ENCODE measurements around the gene SIM2.
A peak's percentile ranks its signal among the peaks of the same experiment; 100 is the strongest.
"Not testable (repeated sequence)": the region's sequence is repeated elsewhere in the genome, so short reads cannot be mapped to it uniquely, and the experiment has no call there.

SIM2 gene, protein sequence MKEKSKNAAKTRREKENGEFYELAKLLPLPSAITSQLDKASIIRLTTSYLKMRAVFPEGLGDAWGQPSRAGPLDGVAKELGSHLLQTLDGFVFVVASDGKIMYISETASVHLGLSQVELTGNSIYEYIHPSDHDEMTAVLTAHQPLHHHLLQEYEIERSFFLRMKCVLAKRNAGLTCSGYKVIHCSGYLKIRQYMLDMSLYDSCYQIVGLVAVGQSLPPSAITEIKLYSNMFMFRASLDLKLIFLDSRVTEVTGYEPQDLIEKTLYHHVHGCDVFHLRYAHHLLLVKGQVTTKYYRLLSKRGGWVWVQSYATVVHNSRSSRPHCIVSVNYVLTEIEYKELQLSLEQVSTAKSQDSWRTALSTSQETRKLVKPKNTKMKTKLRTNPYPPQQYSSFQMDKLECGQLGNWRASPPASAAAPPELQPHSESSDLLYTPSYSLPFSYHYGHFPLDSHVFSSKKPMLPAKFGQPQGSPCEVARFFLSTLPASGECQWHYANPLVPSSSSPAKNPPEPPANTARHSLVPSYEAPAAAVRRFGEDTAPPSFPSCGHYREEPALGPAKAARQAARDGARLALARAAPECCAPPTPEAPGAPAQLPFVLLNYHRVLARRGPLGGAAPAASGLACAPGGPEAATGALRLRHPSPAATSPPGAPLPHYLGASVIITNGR

DNA sequence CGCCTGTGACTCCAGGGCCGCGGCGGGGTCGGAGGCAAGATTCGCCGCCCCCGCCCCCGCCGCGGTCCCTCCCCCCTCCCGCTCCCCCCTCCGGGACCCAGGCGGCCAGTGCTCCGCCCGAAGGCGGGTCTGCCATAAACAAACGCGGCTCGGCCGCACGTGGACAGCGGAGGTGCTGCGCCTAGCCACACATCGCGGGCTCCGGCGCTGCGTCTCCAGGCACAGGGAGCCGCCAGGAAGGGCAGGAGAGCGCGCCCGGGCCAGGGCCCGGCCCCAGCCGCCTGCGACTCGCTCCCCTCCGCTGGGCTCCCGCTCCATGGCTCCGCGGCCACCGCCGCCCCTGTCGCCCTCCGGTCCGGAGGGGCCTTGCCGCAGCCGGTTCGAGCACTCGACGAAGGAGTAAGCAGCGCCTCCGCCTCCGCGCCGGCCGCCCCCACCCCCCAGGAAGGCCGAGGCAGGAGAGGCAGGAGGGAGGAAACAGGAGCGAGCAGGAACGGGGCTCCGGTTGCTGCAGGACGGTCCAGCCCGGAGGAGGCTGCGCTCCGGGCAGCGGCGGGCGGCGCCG is at the start of gene SIM2:
Gene SIM2, plus strand, starts transcription at position 135 of the 565 bp plus-strand sequence. CDS start 632 bp downstream, outside the sequence.
- peak; percentile 67 for DNase-seq

DNA sequence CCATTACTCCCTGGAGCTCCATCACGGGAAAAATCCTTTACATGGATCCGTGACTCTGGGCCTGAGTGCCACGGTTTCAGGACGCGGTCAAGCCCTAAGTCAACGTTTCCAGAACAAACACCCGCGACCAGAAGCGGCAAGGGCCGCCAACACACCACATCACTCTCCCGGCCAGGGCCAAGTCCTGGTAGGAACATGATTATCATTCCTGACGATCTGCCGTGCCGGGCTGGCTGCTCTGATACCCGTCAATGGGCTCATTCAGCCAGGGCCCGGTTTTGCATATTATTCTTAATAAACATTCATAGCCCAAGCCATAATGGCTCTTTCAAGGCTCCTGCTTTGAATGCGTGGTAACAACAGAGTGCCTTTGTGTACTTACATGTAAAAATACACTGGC is 44.6 kb upstream of the SIM2 start:
- no peak for DNase-seq

DNA sequence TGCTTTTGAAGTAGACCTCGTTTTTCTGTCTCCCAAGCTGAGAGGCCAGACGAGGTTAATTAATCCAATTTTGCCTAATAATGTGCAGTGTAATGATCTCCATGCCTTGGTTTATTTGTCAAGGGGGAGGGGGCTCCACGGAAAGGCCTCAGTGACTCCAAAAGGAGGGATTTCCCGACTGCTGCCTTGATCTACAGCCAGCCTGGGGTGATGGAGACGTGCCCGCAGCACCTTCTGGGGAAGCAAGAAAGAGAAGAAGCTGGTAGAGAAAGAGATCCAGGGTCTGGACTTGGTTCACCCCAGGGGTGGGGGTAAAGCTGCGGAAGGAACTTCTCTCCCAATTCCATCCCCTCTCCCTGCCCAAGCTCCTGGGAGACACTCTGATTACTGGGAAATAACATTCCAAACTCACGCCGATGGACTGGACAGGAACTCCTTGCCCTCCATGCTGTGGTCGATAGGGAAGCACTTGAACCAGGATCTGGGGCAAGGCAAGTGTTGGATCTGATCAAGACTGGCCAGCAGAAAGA is 44.1 kb upstream of the SIM2 start:
- DNase-seq, result no peak

DNA sequence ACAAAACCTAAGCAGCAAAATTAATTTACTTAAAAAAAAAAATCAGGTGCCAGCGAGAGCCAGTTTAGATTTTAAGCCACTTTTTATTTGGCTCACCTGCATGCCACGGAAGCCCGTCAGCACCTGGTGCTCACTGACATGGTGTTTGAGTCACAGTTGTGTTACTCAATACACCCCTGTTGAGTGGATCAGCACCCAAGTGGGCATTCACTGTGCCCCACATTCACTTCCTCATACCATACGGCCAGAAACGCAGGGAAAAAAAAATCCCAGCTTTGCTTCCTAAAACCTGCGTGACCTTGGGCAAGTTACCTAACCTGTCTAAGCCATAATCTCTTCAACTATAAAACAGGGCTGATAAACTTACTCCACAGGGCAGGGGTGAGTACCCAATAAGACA is 42.8 kb upstream of the SIM2 start:
- no peak for DNase-seq

DNA sequence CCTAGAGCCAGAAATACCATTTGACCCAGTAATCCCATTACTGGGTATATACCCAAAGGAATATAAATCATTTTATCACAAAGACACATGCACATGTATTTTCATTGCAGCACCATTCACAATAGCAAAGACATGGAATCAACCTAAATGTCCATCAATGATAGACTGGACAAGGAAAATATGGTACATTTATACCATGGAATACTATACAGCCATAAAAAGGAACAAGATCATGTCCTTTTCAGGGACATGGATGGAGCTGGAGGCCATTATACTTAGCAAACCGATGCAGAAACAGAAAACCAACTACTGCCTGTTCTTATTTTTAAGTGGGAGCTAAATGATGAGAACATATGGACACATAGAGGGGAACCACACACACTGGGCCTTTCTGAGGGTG is 41.6 kb upstream of the SIM2 start:
- not testable (repeated sequence) for DNase-seq

DNA sequence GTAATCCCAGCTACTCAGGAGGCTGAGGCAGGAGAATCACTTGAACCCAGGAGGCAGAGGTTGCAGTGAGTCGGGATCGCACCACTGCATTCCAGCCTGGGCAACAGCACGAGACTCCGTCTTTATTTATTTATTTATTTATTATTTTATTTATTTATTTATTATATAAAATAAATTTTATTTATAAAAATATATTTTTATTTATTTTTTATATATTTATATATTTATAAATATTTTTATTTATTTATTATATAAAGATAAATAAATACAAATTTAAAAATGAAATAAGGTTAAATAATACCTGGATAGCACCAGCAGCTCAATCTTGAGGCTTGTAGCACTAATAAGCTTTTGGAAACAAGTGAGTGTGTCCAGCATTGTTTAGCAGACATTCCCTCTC is 40.9 kb upstream of the SIM2 start:
- no peak for DNase-seq

DNA sequence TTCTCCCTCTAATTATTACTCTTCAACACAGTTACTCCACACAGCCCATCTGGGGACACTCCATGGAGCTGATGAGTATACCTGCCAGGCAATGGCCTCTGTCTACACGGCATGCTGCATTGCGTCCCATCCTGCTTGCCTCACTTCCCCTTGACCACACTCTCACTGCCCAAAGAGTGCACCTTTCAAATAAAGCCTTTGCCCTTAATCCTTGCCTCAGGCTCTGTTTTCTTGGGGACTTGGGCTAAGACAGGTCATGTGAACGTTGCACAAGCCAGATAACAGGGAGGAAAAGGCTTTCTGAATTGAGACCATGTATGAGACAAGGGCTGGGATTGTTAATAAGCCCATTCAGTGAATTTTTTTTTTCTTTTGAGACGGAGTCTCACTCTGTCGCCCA is 40.0 kb upstream of the SIM2 start:
- no peak for DNase-seq

DNA sequence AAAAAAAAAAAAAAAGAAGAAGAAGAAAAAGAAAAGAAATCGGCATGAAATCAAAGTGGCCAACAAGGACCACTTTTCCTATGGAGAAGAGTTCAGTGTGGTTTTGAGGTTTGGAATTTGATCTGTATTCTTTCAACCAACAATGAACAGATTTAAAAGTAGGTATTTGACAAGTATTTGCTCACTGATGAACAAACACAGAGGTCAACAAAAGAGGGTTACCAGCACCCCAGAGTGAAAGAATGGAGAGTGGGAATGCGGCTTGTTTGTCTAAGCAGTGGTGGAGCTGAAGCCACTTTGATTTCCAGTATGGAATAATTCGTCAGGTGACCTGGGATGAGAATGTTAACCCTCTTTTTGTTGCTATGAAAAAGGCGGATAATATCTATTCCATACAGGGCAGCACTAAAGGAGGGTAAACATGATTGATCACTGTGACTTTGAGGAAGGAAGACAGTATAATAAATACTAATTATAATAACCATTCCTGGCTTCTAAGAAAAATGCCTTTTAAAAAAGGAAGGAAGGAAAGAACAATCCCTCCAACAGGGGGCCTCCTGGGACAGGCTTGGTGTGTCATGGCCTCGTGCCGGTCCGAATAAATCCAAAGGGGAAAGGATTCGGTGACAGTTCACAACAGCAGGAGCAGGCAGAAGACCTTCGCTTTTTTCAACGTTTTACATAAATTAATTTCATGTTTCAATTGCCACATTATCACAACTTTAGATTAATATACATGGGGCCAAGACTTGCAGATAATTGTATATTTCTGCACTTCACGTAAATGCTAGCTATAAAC is 37.2 kb upstream of the SIM2 start:
- no peak for DNase-seq

DNA sequence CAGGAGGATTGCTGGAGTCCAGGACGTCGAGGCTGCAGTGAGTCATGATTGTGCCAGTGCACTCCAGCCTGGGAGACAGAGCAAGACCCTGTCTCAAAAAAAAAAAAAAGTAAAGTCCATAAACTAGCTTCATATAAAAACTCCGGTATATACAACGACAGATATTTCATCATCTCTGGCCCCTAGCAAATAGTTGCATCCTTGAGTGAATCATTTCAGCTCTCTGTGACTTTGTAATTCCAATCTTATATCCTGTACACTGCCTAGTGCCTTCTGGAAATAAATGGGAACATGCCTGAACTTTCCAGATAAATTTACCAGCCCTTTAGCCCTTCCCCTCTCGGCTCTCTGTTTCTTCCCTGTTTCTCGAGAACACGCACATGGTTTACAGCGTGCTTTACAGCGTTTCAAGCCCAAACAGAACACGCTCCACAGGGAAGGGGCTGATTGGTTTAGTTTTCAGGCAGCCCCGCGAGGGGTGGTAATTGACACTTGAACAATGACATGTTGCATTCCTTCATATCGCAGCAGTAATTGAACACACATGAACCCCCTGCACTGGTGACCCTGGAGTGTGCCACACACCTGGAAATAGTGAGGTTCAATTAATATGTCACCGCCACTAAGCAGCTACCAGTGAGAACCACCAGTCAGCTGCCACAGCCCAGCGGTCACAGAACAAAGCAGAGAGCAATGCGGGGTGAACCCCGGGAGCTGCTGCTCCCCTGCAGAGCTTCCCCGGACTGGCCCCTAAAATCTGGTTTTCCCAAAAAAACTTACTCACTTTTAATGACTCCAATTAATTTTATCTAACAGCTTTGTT is 35.7 kb upstream of the SIM2 start:
- DNase-seq, result no peak

DNA sequence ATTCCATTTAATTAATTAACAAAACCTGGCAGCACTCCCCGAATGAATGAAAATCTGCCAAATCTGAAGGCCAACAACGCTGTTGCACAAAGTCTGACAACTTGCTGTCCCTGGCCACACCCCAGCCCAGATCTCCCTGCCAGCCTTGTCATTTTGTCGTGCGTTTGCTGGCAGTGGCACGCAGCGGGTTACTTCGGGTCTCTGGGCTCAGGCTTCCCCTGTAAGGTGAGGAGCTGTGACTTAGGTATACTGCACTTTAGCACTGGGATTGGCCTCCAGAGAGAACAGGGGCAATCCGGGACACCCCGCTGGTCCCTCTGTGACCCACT is 34.3 kb upstream of the SIM2 start:
- no peak for DNase-seq

DNA sequence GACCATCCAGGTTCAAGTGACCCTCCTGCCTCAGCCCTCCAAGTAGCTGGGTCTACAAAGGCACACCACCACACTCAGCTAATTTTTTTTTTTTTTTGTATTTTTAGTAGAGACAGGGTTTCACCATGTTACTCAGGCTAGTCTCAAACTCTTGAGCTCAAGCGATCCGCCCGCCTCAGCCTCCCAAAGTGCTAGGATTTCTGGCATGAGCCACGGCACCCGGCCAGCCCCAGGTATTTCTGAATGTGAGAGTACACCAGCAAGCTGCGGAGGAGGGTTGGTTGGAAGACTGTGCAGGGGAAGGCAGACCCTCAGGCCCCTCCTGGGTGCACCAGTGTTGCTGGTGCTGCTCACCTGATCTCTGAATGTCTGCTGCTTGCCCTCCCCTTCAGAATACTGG is 33.1 kb upstream of the SIM2 start:
- no peak for DNase-seq

DNA sequence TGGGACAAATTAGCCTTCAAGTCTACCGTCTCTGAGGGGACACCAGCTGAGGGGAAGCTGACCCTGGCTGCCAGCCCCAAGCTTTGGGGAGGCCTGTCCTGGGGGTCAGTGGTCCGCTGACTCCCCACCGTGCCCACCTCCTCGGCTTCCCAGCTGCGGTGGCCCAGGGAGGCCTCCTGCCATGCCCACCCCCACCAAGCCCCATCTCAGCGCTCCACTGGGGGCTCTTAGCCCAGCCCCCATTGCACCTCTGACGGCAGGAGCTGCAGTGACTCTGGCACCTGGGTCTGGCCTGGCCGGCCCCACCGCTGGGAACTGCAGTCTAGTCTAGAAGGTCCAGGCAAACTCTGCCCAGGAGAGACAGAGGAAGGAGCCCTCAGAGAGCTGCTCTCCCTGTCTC is 30.2 kb upstream of the SIM2 start:
- DNase-seq, result no peak

DNA sequence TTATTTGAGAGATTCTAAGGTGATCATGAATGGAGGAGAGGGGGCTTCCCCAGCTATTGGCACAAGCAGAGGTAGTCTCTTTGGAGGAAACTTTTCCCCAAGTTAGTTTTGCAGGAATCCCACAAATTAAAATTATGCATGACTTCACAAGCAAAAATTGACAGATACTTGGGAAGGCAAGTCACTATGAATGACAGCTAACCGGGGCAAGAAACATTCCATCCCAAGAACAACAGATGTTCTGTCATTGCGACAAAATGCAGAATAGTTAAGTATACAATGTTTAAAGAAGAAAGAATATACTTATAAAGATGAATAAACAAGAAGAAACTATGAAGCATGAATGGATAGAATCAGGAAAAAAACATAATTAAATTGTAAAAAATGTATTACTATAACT is 27.1 kb upstream of the SIM2 start:
- no peak for DNase-seq

DNA sequence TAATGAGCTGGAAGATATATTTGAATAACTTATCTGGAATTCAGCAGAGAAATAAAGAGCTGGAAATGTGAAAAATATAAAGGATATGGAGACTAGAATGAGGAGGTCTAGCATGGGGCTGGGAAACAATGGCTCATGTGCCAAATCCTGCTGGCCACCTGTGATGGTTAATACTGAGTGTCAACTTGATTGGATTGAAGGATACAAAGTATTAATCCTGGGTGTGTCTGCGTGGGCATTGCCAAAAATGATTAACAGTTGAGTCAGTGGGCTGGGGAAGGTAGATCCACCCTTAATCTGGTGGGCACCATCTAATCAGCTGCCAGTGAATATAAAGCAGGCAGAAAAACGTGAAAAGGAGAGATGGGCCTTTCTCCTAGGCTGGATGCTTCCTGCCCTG is 26.6 kb upstream of the SIM2 start:
- not testable (repeated sequence) for DNase-seq

DNA sequence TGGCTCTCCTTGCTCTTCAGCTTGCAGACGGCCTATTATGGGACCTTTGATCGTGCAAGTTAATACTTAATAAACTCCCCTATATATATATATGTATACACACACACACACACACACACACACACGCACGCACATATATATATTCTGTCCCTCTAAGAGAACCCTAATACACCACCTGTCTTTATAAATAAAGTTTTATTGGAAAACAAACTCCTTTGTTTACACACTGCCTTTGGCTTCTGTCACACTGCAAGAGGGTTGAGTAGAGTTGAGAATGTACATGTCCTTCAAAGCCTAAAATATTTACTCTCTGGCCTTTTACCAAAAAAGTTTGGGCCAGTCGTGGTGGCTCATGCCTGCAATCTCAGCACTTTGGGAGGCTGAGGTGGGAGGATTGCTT is 26.2 kb upstream of the SIM2 start:
- no peak for DNase-seq

DNA sequence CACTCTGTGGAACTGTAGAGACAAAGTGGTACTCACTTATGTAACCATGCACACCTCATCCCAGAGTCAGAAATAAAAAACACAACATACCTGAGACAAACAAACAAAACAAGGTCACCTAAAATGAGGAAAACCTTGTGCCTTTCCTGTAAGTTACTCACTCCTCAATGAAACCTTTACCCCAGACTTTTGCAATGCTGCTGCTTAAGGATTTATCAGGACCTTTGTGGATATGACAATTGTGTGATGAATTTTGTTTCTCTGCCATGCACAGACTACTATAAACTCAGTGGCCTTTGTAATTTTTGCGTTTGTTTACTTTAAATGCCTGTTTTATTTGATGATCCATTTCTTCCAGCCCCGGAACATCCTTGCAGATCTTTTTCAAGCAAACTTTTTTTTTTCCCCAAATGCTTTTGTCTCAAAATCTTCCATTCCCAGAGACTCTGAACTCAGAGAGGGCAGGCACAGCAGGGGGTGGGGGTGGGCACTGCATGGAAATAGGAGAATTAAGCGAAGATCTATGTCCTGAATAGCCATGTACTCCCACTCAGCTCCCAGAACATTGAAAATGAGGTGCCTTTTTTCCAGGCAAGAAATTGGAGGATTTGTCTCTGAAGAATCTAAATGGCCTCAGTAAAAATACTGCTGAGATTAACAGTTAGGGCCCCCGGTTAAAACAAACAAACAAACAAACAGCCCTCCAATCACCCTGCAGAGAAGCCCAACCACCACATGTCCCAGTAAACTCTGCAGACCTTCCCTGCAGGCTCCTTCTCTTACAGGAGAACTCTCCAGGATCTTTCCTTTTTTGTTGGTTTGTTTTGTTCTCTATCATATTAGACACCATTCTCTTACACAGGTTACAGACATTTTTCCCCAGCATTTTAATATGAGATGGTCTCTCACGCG is 22.6 kb upstream of the SIM2 start:
- no peak for DNase-seq

DNA sequence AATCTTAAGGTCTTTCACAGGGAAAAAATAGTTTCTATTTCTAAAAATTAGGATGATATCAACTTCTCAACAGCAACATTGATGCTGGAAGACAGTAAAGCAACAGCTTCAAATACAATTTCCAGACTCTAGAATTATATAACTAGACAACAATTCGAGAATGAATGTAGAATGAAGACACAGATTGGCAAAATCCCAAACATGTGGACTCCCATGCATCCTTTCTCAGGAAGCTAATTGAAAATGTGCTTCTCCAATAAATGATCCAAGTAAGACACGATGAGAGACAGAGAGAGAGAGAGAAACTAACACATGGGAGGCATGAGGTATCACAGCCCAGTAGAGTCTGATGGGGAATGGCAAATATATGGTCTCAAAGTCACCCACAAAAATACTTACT is 21.5 kb upstream of the SIM2 start:
- DNase-seq, result no peak

DNA sequence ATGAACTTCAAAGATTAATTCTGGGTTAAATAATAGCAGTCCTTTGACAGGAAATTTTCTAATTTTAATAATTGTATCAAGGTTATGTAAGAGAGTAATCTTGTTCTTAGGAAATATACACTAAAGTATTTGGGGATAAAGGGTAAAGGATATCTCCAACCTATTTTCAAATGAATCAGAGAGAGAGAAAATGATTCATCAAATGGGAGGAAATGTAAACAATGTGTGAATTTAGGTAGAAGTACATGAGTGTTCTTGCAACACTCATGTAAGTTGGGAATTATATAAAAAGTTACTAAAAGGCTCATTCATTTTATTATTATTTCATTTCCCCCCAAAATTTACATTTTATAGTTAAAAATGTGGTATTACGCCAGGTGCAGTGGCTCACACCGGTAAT is 20.4 kb upstream of the SIM2 start:
- no peak for DNase-seq

DNA sequence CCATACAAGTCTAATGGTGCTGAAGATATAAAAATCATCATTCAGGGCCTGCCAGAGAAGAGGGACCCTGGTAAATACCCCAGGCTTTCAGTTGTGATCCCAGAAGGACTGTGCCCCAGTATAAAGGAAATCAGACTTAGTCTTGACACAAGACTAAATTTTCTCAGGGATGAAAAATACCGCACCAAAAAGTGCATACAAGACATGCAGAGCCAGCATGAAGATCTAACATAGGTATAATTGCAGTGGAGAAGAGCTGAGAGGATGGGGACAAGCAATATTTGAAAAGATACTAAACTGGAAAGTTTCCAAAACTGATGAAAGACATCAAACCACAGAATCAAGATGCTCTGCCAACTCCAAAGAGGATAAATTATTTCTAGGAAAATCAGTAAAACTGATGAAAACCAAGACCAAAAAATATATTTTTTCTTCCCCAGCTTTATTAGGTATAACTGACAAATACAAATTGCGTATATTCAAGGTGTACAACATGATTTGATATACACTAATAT is 17.7 kb upstream of the SIM2 start:
- no peak for DNase-seq

DNA sequence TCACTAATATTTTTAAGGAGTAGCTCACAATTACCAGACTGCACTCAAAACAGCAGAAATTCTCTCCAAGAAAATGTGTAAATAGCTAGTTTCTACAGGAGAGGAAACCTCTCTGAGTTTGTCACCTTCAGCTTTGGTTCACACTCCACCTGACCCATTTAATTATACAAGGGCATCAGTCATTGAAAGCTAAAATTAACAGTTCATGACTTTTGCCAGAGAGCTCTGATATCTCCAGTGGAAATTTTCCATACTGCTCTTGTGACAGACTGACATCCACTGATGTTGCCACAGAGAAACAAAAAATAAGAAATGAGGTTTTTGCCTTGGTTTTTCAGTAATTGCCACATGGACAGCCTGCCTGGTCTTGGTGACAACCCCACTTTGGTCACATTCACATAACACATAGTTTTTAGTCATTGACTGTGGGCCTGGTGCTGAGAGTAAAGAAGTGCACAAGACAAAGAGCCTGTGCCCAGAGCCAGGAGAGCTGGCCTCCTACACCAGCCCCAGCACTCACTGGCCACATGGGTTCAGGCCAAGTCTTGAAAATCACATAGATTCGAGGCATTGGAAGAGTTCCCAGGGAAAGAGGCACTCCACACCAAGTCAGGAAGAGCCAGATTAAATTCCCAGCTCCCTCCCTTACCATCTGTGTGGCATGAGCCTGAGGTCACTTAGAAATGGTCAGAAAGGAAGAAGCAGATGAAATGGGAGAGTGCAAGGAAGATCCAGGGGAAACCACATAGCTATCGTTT is 13.8 kb upstream of the SIM2 start:
- no peak for DNase-seq
